Measurements from ENCODE around the gene SMARCB1.

The SMARCB1 gene

DNA sequence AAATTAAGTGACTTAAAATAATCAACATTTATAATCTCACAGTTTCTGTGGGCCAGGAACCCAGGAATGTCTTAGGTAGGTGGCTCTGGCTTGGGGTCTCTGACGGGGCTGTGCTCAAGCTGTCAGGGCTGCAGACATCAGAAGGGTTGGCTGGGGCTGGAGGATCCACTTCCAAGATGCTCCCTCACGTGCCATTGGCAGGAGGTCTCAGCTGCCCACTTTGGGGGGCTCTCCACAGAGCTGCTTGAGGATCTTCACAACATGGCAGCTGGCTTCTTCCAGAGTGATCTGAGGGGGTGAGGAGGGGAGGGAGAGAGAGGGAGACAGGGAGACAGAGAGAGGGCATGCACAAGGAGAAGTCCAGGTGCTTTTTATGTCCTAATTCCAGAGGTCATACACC, 89.0 kb downstream of the SMARCB1 start:
- peaks cover 6% of the 10 kb centered on the region for H3K4me1 Mint-ChIP-seq
- peaks cover 53% of the 10 kb centered on the region for H3K36me3 Mint-ChIP-seq
- no peaks in the 10 kb centered on the region for H3K9me3 Mint-ChIP-seq
- H3K27me3 Mint-ChIP-seq: no peaks in the 10 kb centered on the region
- no peak overlapping the region for H3K4me3 Mint-ChIP-seq
- ATAC-seq: no peak
- H3K27ac Mint-ChIP-seq: no peak overlapping the region

DNA sequence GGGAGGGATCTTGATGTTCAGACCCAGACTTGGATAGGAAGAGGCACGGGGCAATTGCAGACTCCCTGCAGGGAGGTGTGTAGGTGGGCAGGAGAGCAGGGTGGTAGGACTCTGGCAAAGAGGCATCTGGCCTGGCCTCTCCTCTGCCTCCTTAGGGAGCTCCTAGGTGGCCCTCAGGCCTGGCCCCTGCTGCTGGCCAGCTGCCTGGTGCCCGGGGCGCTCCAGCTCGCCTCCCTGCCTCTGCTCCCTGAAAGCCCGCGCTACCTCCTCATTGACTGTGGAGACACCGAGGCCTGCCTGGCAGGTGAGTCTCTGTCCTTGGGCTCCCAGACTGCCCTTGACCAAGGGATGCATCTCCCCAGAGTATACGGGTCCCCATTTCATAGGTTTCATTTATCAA, 90.8 kb downstream of the SMARCB1 start:
- no peaks in the 10 kb centered on the region for H3K9me3 Mint-ChIP-seq
- H3K4me1 Mint-ChIP-seq: peaks cover 6% of the 10 kb centered on the region
- H3K4me3 Mint-ChIP-seq: no peak overlapping the region
- H3K36me3 Mint-ChIP-seq: peaks cover 69% of the 10 kb centered on the region
- ATAC-seq: no peak
- no peaks in the 10 kb centered on the region for H3K27me3 Mint-ChIP-seq
- H3K27ac Mint-ChIP-seq: no peak overlapping the region

DNA sequence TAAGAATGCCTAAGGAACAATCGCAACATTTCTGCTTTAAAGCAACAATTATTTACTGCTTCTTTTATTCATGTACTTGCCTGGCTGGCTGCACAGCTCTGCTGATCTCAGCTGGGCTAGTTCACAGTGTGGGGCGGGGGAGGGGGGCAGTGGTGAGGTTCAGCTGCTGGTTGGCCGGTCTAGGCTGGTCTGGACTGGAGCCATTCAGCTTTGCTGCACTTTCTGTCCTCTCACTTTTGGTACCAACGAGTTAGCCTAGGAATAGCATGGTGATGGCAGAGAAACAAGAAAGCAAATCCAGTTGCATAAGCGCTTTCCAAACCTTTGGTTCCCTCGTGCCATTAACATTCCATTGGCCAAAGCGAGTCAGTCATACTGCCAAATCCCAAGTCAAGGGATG, 91.5 kb downstream of the SMARCB1 start:
- no peak overlapping the region for H3K4me3 Mint-ChIP-seq
- no peaks in the 10 kb centered on the region for H3K9me3 Mint-ChIP-seq
- peaks cover 67% of the 10 kb centered on the region for H3K36me3 Mint-ChIP-seq
- H3K27me3 Mint-ChIP-seq: no peaks in the 10 kb centered on the region
- H3K4me1 Mint-ChIP-seq: peaks cover 6% of the 10 kb centered on the region
- H3K27ac Mint-ChIP-seq: no peak overlapping the region
- ATAC-seq: no peak

DNA sequence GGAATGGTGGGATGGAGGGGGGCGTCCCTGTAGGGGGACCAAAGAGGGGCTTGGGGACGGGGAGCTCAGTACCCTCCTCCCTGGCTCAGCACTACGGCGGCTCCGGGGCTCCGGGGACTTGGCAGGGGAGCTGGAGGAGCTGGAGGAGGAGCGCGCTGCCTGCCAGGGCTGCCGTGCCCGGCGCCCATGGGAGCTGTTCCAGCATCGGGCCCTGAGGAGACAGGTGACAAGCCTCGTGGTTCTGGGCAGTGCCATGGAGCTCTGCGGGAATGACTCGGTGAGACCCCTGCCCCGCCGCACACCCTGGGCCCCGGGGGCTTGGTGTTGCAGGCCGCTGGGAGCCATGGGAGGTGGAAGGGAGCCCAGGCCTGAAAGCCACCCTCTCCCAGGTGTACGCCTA, 95.6 kb downstream of the SMARCB1 start:
- H3K27ac Mint-ChIP-seq: no peak overlapping the region
- H3K9me3 Mint-ChIP-seq: no peaks in the 10 kb centered on the region
- no peaks in the 10 kb centered on the region for H3K27me3 Mint-ChIP-seq
- peaks cover 44% of the 10 kb centered on the region for H3K36me3 Mint-ChIP-seq
- no peak overlapping the region for H3K4me3 Mint-ChIP-seq
- H3K4me1 Mint-ChIP-seq: no peaks in the 10 kb centered on the region
- ATAC-seq: peak; percentile 20

DNA sequence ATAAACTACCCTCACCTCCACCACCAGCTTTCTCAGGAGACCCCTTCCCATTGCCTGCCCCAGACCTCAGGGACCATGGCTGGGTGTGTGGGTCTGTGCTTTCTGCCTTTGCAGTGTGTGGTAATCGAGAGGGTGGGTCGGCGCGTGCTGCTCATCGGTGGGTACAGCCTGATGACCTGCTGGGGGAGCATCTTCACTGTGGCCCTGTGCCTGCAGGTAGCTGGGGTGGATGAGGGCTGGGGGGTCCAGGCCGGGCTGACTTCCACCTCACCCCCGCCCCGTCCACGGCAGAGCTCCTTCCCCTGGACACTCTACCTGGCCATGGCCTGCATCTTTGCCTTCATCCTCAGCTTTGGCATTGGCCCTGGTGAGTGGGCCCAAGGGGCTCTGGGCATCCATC, 96.9 kb downstream of the SMARCB1 start:
- no peak overlapping the region for H3K4me3 Mint-ChIP-seq
- H3K27ac Mint-ChIP-seq: no peak overlapping the region
- H3K4me1 Mint-ChIP-seq: no peaks in the 10 kb centered on the region
- ATAC-seq: no peak
- no peaks in the 10 kb centered on the region for H3K9me3 Mint-ChIP-seq
- no peaks in the 10 kb centered on the region for H3K27me3 Mint-ChIP-seq
- peaks cover 35% of the 10 kb centered on the region for H3K36me3 Mint-ChIP-seq

DNA sequence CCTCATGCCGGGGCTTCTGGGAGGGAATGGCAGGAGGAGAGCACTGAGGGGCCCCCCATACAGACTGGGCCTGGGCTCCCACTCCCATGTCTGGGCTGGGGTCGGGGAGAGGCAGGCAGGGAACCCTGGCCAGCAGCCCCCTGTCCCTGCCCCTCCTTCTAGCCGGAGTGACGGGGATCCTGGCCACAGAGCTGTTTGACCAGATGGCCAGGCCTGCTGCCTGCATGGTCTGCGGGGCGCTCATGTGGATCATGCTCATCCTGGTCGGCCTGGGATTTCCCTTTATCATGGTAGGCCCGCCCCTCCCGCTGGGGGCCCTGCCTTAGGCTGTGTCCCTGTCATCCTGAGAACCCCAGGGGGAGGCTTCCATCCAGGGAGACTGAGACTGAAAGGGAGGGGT, 97.4 kb downstream of the SMARCB1 start:
- no peak overlapping the region for H3K4me3 Mint-ChIP-seq
- peaks cover 35% of the 10 kb centered on the region for H3K36me3 Mint-ChIP-seq
- no peaks in the 10 kb centered on the region for H3K4me1 Mint-ChIP-seq
- no peak overlapping the region for H3K27ac Mint-ChIP-seq
- ATAC-seq: no peak
- H3K9me3 Mint-ChIP-seq: no peaks in the 10 kb centered on the region
- no peaks in the 10 kb centered on the region for H3K27me3 Mint-ChIP-seq
